PC-9 (cell line): ENCODE data around the gene CHFR. TPM values are rescaled to one million over a fixed set of nuclear protein-coding genes. Genes with fewer than 3 reads are reported as not detected.
"Not testable (repeated sequence)": the region's sequence is repeated elsewhere in the genome, so short reads cannot be mapped to it uniquely, and the experiment has no call there.

Experiments used
- BruUV-seq: library from RNA; stranded (reverse); fragments of 400-500 nt; replicated peaks from 2 replicates; lab custom pipeline; 2021; lab: Mats Ljungman, UMichigan
- CTCF ChIA-PET: fragments of 300-600 bp; sonication (Branson Sonifier 250); formaldehyde crosslinking; loops from one replicate; lab custom pipeline; 2022; ENCODE audit warnings: antibody characterized with exemption; lab: Charles Lee
- POLR2A ChIA-PET: fragments of 300-600 bp; sonication (Branson Sonifier 250); formaldehyde crosslinking; loops from one replicate; lab custom pipeline; 2022; ENCODE audit warnings: antibody characterized with exemption; ENCODE audit not compliant: unreplicated experiment; lab: Charles Lee
- DNase-seq, 2 experiments: peaks; one replicate each; pipeline versions ENCODE4 v3.0.0 to v3.0.0-alpha.2; 2015 to 2022; ENCODE audit warnings: mixed read lengths in 1 of 2
- H2AFZ ChIP-seq: fragments of 200-600 bp; sonication (generic); 2 replicates; pipeline ENCODE4 v1.8.1; 2017; ENCODE audit warnings: antibody characterized with exemption
- H3F3A ChIP-seq: fragments of 200-600 bp; sonication (generic); 2 replicates; pipeline ENCODE4 v1.8.1; 2017; ENCODE audit warnings: antibody characterized with exemption, mild to moderate bottlenecking, low read depth; ENCODE audit not compliant: insufficient read depth
- H3K27ac ChIP-seq: fragments of 200-600 bp; sonication (generic); 2 replicates; pipeline ENCODE4 v1.6.1; 2016; ENCODE audit warnings: mixed run types
- H3K27me3 ChIP-seq: fragments of 200-600 bp; sonication (generic); 2 replicates; pipeline ENCODE4 v1.6.1; 2016; ENCODE audit warnings: low read depth, mixed run types; ENCODE audit not compliant: insufficient read depth
- H3K36me3 ChIP-seq: fragments of 200-600 bp; sonication (generic); 2 replicates; pipeline ENCODE4 v1.6.1; 2016; ENCODE audit warnings: low read depth, mixed run types
- H3K4me1 ChIP-seq: fragments of 200-600 bp; sonication (generic); replicated peaks from 2 replicates; pipeline ENCODE4 v1.6.1; 2016; ENCODE audit warnings: mixed run types; ENCODE audit not compliant: insufficient read depth
- H3K4me2 ChIP-seq: fragments of 200-600 bp; sonication (generic); 2 replicates; pipeline ENCODE4 v1.6.1; 2017; ENCODE audit warnings: mixed run types
- H3K4me3 ChIP-seq: fragments of 200-600 bp; sonication (generic); 2 replicates; pipeline ENCODE4 v1.6.1; 2016; ENCODE audit warnings: mixed run types
- H3K79me2 ChIP-seq: fragments of 200-600 bp; sonication (generic); 2 replicates; pipeline ENCODE4 v1.6.1; 2017; ENCODE audit warnings: low read depth, mixed run types
- H3K9me2 ChIP-seq: fragments of 200-600 bp; sonication (generic); 2 replicates; pipeline ENCODE4 v1.8.1; 2017; ENCODE audit warnings: mild to moderate bottlenecking; ENCODE audit not compliant: insufficient read depth
- H3K9me3 ChIP-seq: fragments of 200-600 bp; sonication (generic); 2 replicates; pipeline ENCODE4 v1.8.1; 2016; ENCODE audit warnings: low read depth; ENCODE audit not compliant: insufficient read depth
- H4K20me1 ChIP-seq: fragments of 200-600 bp; sonication (generic); 2 replicates; pipeline ENCODE4 v1.8.1; 2017; ENCODE audit not compliant: insufficient read depth
- EZH2 ChIP-seq: fragments of 200-600 bp; sonication (generic); IDR thresholded peaks from 2 replicates; pipeline ENCODE4 v1.8.0; 2017; ENCODE audit warnings: antibody characterized with exemption, low read depth
- intact Hi-C: fragments of 100-400 bp; cut with micrococcal nuclease; formaldehyde crosslinking; loops from one replicate; pipeline ENCODE4 v1.10.0; 2022; ENCODE audit not compliant: unreplicated experiment
- total RNA-seq: library from RNA; stranded (reverse); gene quantifications from 2 replicates; pipeline ENCODE4 v1.2.3, GENCODE V29; 2021
- TF ChIP-seq, protein P1 (sequence below): fragments of 200-600 bp; sonication (generic); conservative IDR thresholded peaks from 2 replicates; pipeline ENCODE4 v1.6.1; 2017; ENCODE audit warnings: mixed run types, antibody characterized with exemption, mild to moderate bottlenecking, moderate library complexity

Gene CHFR
- total RNA-seq, 1 experiment from 2014 or later: 17.8 TPM

DNA sequence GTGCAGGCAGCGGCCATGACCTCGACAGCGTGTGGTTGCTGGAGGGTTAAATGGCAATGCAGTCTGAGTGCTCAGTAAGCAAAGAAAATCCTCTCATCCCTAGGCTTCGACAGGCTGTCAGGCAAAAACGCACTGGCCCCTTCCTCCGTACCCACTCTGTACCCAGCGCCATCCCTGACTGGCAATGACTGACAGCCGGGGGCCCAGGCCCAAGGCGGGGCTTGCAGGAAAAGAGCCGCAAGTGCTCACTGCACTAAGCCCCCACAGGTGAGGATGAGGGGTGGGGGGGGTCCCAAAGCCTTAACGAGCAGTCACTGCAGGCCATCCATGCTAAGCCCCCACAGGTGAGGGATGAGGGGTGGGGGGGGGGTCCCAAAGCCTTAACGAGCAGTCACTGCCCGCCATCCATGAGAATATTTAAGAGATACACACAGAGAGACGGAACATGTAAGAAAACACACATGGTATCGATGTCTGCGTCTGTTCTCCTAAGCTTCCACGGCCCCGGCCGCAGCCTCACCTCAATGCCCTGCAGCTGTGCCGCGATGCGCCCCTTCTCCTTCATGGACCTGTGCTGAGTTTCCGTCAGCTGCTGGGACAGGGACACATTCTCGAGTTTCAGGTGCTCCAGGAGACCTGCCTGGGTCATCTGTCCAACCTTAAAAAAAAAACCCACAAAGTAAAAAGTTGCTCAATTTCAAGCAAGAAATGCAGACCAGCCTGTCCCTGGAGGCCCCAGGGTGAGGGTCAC, 89.4 kb downstream of the CHFR start:
- ChIA-PET POLR2A (no interaction called here), CTCF (no interaction called here)
- peaks cover 4% of the 10 kb centered on the region; the same call in 1 of the 2 replicates for H3K36me3 ChIP-seq
- H3K27me3 ChIP-seq: peaks cover 20% of the 10 kb centered on the region
- H3K79me2 ChIP-seq: no peaks in the 10 kb centered on the region
- no TSS peak for BruUV-seq
- no peaks in the 10 kb centered on the region for H3K9me2 ChIP-seq
- peaks cover 3% of the 10 kb centered on the region; the same call in 1 of the 2 replicates for H4K20me1 ChIP-seq
- H3F3A ChIP-seq: 0 out of 2 replicates have a peak, but pooled peaks cover 4% of the 10 kb centered on the region
- H3K4me2 ChIP-seq: no peak overlapping the region
- H3K27ac ChIP-seq: no peak overlapping the region
- no peak for DNase-seq
- no peak for TF ChIP-seq EZH2
- TF ChIP-seq, protein P1, sequence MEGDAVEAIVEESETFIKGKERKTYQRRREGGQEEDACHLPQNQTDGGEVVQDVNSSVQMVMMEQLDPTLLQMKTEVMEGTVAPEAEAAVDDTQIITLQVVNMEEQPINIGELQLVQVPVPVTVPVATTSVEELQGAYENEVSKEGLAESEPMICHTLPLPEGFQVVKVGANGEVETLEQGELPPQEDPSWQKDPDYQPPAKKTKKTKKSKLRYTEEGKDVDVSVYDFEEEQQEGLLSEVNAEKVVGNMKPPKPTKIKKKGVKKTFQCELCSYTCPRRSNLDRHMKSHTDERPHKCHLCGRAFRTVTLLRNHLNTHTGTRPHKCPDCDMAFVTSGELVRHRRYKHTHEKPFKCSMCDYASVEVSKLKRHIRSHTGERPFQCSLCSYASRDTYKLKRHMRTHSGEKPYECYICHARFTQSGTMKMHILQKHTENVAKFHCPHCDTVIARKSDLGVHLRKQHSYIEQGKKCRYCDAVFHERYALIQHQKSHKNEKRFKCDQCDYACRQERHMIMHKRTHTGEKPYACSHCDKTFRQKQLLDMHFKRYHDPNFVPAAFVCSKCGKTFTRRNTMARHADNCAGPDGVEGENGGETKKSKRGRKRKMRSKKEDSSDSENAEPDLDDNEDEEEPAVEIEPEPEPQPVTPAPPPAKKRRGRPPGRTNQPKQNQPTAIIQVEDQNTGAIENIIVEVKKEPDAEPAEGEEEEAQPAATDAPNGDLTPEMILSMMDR: no peak
- no peak overlapping the region for H2AFZ ChIP-seq
- H3K4me3 ChIP-seq: no peak overlapping the region
- intact Hi-C loops: no loop called here
- no peaks in the 10 kb centered on the region for H3K4me1 ChIP-seq
- H3K9me3 ChIP-seq: no peaks in the 10 kb centered on the region

DNA sequence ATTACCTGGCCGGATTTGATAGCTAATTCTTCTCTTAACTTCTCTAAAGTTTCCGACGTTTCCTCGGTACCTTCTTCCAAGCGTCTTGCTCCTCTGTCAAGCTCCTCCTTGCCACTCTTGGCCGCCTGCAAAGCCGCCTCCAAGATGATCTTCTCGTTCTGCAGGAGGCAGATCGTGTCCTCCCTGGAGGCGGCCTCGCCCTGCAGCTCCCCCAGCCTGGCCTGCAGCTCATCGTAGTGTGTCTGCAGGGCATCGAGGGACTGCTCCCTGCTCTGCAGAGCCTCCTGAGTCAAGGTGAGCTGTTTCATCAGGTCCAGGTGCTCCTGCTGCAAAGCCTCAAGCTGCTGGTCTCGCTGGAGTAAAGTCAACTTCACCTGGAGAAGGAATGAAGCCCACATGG, 91.6 kb downstream of the CHFR start:
- Histone ChIP-seq H3K27ac (no peak overlapping the region), H3F3A (0 out of 2 replicates have a peak, but pooled peaks cover 4% of the 10 kb centered on the region), H3K4me3 (no peak overlapping the region), H3K4me1 (no peaks in the 10 kb centered on the region), H3K4me2 (no peak overlapping the region), H3K79me2 (no peaks in the 10 kb centered on the region), H2AFZ (no peak overlapping the region), H3K27me3 (peaks cover 20% of the 10 kb centered on the region), H3K36me3 (peaks cover 4% of the 10 kb centered on the region; the same call in 1 of the 2 replicates), H4K20me1 (peaks cover 6% of the 10 kb centered on the region; the same call in 1 of the 2 replicates), H3K9me2 (no peaks in the 10 kb centered on the region), H3K9me3 (no peaks in the 10 kb centered on the region)
- ChIA-PET CTCF (no interaction called here), POLR2A (no interaction called here)
- intact Hi-C loops: no loop called here
- no peak for DNase-seq
- BruUV-seq: no TSS peak
- no peak for TF ChIP-seq EZH2
- TF ChIP-seq, protein P1: no peak

DNA sequence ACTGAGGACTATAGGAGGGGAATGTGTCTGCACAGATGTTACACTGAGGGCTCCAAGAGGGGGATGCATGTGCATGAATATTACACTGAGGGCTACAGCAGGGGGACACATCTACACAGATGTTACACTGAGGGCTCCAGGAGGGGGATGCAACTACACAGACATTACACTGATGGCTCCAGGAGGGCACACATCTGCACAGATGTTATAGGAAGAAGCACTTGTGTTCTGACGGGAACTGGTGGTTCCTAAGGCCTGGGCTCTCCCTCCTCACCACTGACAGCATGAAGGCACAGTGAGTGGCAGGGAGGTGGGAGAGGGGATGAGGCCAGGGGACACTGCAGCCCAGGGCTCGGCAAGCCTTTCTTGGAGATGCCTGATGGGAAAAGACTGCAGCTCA, 95.5 kb downstream of the CHFR start:
- POLR2A ChIA-PET, CTCF ChIA-PET, H3K27ac ChIP-seq, intact Hi-C loops, H3K4me1 ChIP-seq, H3K9me2 ChIP-seq, H3K4me3 ChIP-seq, H3F3A ChIP-seq, BruUV-seq, DNase-seq, H3K4me2 ChIP-seq, H2AFZ ChIP-seq, H3K9me3 ChIP-seq, H3K36me3 ChIP-seq, H3K79me2 ChIP-seq: not testable (repeated sequence)
- Histone ChIP-seq H4K20me1 (peaks cover 11% of the 10 kb centered on the region; the same call in 1 of the 2 replicates), H3K27me3 (peaks cover 11% of the 10 kb centered on the region)
